ENCODE results near the gene ERF. TPM values are rescaled to one million over a fixed set of nuclear protein-coding genes. Genes with fewer than 3 reads are reported as not detected.

Gene ERF
- total and polyA plus RNA-seq, 2 experiments from 2014 or later = 24.7 to 29.6 TPM

DNA sequence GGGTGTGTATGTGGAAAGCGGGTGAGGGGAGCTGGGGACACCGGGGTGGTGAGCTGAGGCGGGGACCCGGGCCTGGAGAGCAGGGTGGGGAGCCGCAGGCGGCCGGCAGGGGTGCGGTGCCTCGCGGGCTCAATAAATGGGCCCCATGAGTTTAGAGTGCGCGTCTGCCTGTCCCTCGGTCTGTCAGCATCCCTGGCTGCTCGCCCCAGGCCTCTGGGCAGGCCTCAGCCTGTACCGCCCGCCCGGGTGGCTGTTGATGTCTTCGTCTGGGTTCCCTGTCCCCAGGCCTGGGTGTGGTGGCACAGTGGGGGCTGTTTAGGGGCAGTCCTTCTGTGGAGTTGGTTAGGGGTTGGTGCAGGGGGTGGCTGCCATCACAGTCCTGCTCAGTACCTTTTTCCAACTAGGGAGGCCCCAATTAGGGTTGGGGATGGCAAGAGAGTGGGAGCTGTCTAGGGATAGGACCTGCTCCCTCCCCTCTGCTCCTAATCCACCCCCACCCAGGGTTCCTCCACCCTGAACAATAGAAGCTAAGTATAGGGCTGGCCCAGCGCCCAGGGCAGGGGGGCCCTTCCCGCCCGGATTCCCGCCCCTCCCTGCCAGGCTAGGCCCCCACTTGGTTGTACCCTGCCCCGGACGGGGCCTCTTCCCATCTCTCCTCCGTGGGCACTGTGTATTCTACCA, 26.4 kb upstream of the ERF start:
- H3K9ac ChIP-seq = peak overlapping the region; percentile 80
- in situ Hi-C loops (cut with MboI) = no loop called here
- no peaks in the 10 kb centered on the region for H3K27me3 ChIP-seq (replicated peaks; ENCODE audit: insufficient read depth)
- H3K27ac ChIP-seq = peak overlapping the region; percentile 87
- peak overlapping the region; percentile 43 for H3K4me3 ChIP-seq
- H3F3A ChIP-seq (ENCODE audit: insufficient read depth) = peaks cover 26% of the 10 kb centered on the region
- no peaks in the 10 kb centered on the region for H3K9me2 ChIP-seq (ENCODE audit: insufficient read depth)
- peak; percentile 83 for DNase-seq
- peaks cover 67% of the 10 kb centered on the region for H3K4me1 ChIP-seq (ENCODE audit: insufficient read depth)
- no peaks in the 10 kb centered on the region for H3K36me3 ChIP-seq (ENCODE audit: low read depth)
- H4K20me1 ChIP-seq (ENCODE audit: insufficient read depth) = no peaks in the 10 kb centered on the region
- peak overlapping the region; percentile 55 for H3K4me2 ChIP-seq (ENCODE audit: unreplicated experiment)
- no peak overlapping the region for H2AFZ ChIP-seq
- TF ChIP-seq EZH2phosphoT487 (IDR thresholded peaks at IDR 0.05; ENCODE audit: insufficient read depth, low read depth) = no peak
- TF ChIP-seq EZH2 (IDR thresholded peaks at IDR 0.05; ENCODE audit: insufficient read depth, poor library complexity, severe bottlenecking) = no peak
- H3K9me3 ChIP-seq (ENCODE audit: low read depth) = no peaks in the 10 kb centered on the region
- 4 to 10% methylated on average over 8 to 25 of the region's 25 CpGs for WGBS, 2 experiments (ENCODE audit: low coverage in 1 of 2, low lambda C conversion rate in 2 of 2, missing lambda C conversion rate in 2 of 2)
- H3K79me2 ChIP-seq (ENCODE audit: insufficient read depth) = peaks cover 64% of the 10 kb centered on the region

DNA sequence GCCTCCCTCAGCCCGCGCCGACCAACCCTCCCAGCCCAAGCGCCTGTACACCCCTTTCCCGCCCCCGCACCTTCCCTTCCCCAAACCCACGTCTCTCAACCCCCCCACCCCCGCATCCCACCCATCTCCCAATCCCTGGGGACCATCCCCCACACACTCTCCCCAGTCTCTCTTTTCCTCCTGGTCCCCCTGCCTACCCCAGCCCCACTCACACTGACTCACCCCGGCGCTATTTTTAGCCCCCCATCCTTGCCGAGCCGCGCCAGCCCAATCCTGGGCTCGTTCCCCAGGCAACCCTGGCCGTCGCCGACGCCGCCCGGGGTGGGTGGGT, 25.9 kb upstream of the ERF start:
- Histone ChIP-seq H3F3A (ENCODE audit: insufficient read depth) (peaks cover 26% of the 10 kb centered on the region), H3K4me1 (ENCODE audit: insufficient read depth) (peaks cover 70% of the 10 kb centered on the region), H3K36me3 (ENCODE audit: low read depth) (no peaks in the 10 kb centered on the region), H3K9ac (peak overlapping the region; percentile 80), H3K4me3 (peak overlapping the region; percentile 81), H3K4me2 (ENCODE audit: unreplicated experiment) (peak overlapping the region; percentile 86), H4K20me1 (ENCODE audit: insufficient read depth) (no peaks in the 10 kb centered on the region), H3K27ac (peak overlapping the region; percentile 87), H2AFZ (no peak overlapping the region), H3K27me3 (replicated peaks; ENCODE audit: insufficient read depth) (no peaks in the 10 kb centered on the region), H3K9me2 (ENCODE audit: insufficient read depth) (no peaks in the 10 kb centered on the region), H3K9me3 (ENCODE audit: low read depth) (no peaks in the 10 kb centered on the region), H3K79me2 (ENCODE audit: insufficient read depth) (peaks cover 64% of the 10 kb centered on the region)
- DNase-seq = peak; percentile 77
- 0% methylated on average over 20 of the region's 20 CpGs; no CpG with 5 or more reads in 1 of the 2 experiments for WGBS, 2 experiments (ENCODE audit: low coverage in 1 of 2, low lambda C conversion rate in 2 of 2, missing lambda C conversion rate in 2 of 2)
- no peak for TF ChIP-seq EZH2 (IDR thresholded peaks at IDR 0.05; ENCODE audit: insufficient read depth, poor library complexity, severe bottlenecking)
- TF ChIP-seq EZH2phosphoT487 (IDR thresholded peaks at IDR 0.05; ENCODE audit: insufficient read depth, low read depth) = no peak
- in situ Hi-C loops (cut with MboI) = no loop called here

DNA sequence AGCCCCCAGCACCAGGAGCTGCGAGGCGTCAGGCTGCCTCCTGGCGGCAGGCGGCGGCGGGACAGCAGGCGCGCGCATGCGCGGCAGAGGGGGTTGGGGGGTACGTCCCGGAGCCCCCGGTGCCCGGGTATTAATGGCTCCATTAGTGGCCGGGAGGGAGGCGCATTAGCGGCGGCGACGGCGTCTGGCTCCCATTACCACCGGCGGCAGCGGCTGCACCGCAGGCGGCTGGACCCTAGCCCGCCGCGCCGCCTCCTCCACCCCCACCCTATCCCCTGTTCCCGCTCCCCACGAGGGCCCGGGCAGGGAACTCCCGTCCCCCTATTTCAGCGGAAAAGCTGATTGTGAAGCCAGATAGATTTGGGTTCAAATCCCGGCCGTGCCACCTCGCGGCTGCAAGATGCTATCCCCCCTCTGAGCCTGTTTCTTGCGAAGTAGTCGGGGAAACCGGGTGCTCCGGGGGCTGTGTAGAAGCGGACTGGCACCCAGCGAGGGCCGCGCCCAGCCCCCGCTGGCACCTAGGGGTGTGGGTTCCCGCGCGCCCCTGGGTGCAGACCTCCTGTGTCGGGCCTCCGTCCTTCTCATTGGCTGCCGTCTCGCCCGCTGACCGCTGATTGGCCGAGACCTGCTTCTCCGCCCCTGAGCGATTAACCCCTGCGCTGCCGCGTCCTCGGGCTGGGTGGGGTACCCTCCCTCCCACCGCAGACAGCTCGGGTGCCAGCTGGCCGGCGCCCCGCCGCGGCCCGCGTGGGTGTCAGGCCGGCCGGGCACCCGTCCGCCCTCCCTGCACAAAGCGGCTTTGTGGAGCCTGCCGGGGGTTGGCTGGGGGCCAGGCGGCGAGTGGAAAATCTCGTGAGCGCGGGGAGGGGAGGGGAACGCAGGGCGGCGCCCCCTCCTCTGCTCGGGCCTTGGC, 25.2 kb upstream of the ERF start:
- TF ChIP-seq EZH2phosphoT487 (IDR thresholded peaks at IDR 0.05; ENCODE audit: insufficient read depth, low read depth) (no peak), EZH2 (IDR thresholded peaks at IDR 0.05; ENCODE audit: insufficient read depth, poor library complexity, severe bottlenecking) (no peak)
- peak overlapping the region; percentile 87 for H3K27ac ChIP-seq
- peaks cover 64% of the 10 kb centered on the region for H3K4me1 ChIP-seq (ENCODE audit: insufficient read depth)
- DNase-seq = peak; percentile 96
- H4K20me1 ChIP-seq (ENCODE audit: insufficient read depth) = no peaks in the 10 kb centered on the region
- H3K9ac ChIP-seq = peak overlapping the region; percentile 80
- in situ Hi-C loops (cut with MboI) = no loop called here
- H3K9me3 ChIP-seq (ENCODE audit: low read depth) = no peaks in the 10 kb centered on the region
- no peaks in the 10 kb centered on the region for H3K27me3 ChIP-seq (replicated peaks; ENCODE audit: insufficient read depth)
- H3K9me2 ChIP-seq (ENCODE audit: insufficient read depth) = no peaks in the 10 kb centered on the region
- H3K36me3 ChIP-seq (ENCODE audit: low read depth) = no peaks in the 10 kb centered on the region
- H2AFZ ChIP-seq = peak overlapping the region; percentile 38
- WGBS, 2 experiments (ENCODE audit: low coverage in 1 of 2, low lambda C conversion rate in 2 of 2, missing lambda C conversion rate in 2 of 2) = 0 to 1% methylated on average over 47 to 88 of the region's 89 CpGs
- peaks cover 26% of the 10 kb centered on the region for H3F3A ChIP-seq (ENCODE audit: insufficient read depth)
- H3K4me3 ChIP-seq = peak overlapping the region; percentile 81
- H3K4me2 ChIP-seq (ENCODE audit: unreplicated experiment) = peak overlapping the region; percentile 86
- peaks cover 64% of the 10 kb centered on the region for H3K79me2 ChIP-seq (ENCODE audit: insufficient read depth)

DNA sequence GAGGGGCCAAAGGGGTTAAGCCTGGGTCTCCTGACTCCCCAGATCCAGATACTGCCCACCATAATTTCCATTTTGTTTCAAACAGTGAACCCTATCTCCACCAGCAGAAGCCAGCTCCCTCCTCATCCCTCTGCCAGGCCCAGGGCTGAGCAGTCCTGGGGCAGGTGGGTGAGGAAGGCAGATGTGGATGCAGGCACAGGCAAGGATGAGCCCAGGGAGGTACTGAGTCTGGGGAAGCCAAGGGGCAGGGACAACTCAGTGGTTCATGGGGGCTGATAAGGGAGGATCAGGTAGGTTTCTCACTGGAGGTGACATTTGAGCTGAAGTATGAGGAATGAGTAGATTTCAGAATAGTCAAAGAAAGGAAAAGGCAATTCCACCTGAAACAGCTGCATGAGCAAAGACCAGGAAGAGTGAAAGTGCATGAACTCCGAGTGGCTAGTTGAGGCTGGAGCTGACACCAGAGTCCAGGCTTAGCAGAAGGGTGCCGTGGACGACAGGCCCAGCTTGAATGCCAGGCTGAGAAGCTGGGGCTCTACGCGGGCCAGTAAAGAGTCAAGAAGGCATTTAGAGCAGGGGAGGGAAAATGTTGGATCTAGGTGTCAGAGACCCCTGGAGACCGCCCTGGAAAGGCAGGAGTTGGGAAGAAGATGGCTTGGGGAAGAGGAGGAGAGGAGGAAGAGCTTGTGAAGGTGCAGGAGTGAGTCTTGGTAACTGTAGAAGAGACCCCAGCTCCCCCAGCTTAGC, 24.4 kb upstream of the ERF start:
- H3K4me2 ChIP-seq (ENCODE audit: unreplicated experiment) = peak overlapping the region; percentile 86

More for the DNA sequence above, 24.4 kb upstream of the ERF start:
- Histone ChIP-seq H3K36me3 (ENCODE audit: low read depth) (no peaks in the 10 kb centered on the region), H3K4me1 (ENCODE audit: insufficient read depth) (peaks cover 62% of the 10 kb centered on the region), H4K20me1 (ENCODE audit: insufficient read depth) (no peaks in the 10 kb centered on the region), H3F3A (ENCODE audit: insufficient read depth) (peaks cover 26% of the 10 kb centered on the region), H3K27ac (peak overlapping the region; percentile 87), H3K9me2 (ENCODE audit: insufficient read depth) (no peaks in the 10 kb centered on the region), H2AFZ (no peak overlapping the region), H3K9ac (peak overlapping the region; percentile 80), H3K4me3 (peak overlapping the region; percentile 81), H3K27me3 (replicated peaks; ENCODE audit: insufficient read depth) (no peaks in the 10 kb centered on the region), H3K9me3 (ENCODE audit: low read depth) (no peaks in the 10 kb centered on the region), H3K79me2 (ENCODE audit: insufficient read depth) (peaks cover 65% of the 10 kb centered on the region)
- TF ChIP-seq EZH2phosphoT487 (IDR thresholded peaks at IDR 0.05; ENCODE audit: insufficient read depth, low read depth) (no peak), EZH2 (IDR thresholded peaks at IDR 0.05; ENCODE audit: insufficient read depth, poor library complexity, severe bottlenecking) (no peak)
- peak; percentile 48 for DNase-seq
- WGBS, 2 experiments (ENCODE audit: low coverage in 1 of 2, low lambda C conversion rate in 2 of 2, missing lambda C conversion rate in 2 of 2) = 4 to 7% methylated on average over 6 of the region's 6 CpGs
- in situ Hi-C loops (cut with MboI) = no loop called here

All from GM23248 (cell line).